22Rv1 (cell line): ENCODE data around the gene NLRP12.

Experiments
- H3K27ac ChIP-seq: fragments of 450-650 bp; 2 replicates; pipeline ENCODE4 v1.5.1; 2017
- CTCF ChIP-seq: fragments of 450-650 bp; IDR thresholded peaks from 2 replicates; pipeline ENCODE4 v1.5.1; 2017; ENCODE audit warnings: mild to moderate bottlenecking
- ZFX ChIP-seq: fragments of 450-650 bp; IDR thresholded peaks from 2 replicates; pipeline ENCODE4 v1.6.1; 2017; ENCODE audit warnings: antibody characterized with exemption, borderline replicate concordance

The NLRP12 gene

DNA sequence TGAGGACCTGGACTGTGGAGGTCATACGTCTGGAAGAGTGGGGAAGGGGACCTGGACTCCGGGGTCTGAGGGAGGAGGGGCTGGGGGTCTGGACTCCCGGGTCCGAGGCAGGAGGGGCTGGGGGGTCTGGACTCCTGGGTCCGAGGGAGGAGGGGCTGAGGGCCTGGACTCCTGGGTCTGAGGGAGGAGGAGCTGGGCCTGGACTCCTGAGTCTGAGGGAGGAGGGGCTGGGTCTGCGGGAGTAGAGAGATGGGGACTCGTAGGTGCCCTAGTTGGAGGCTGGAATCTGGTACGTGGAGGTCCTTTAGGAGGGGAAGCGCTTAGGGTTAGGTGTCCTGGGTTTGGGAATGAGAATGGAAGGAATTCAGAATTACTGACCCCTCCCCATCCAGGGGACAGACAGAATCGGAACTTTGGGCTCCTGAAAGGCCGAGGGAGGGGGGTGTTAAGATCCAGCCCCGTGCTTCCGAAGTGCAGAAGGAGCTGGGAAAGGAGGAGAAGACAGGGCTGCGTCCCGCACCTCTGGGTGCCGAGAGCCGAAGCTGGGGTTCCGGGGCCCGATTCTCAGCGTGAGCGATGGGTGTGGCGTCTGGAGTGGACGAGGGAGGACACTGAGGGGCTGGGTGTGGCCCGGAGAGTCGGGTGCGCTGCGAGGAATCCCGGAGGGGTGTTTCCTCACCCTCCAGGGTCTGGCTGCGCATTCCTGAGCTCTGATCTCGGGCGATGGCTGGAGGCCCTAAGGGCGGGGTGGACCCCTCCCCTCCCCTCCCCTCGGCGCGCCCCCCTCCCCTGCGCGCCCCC, 44.2 kb upstream of the NLRP12 start:
- TF ChIP-seq ZFX (no peak), CTCF (no peak)
- peak overlapping the region; percentile 93 for H3K27ac ChIP-seq

DNA sequence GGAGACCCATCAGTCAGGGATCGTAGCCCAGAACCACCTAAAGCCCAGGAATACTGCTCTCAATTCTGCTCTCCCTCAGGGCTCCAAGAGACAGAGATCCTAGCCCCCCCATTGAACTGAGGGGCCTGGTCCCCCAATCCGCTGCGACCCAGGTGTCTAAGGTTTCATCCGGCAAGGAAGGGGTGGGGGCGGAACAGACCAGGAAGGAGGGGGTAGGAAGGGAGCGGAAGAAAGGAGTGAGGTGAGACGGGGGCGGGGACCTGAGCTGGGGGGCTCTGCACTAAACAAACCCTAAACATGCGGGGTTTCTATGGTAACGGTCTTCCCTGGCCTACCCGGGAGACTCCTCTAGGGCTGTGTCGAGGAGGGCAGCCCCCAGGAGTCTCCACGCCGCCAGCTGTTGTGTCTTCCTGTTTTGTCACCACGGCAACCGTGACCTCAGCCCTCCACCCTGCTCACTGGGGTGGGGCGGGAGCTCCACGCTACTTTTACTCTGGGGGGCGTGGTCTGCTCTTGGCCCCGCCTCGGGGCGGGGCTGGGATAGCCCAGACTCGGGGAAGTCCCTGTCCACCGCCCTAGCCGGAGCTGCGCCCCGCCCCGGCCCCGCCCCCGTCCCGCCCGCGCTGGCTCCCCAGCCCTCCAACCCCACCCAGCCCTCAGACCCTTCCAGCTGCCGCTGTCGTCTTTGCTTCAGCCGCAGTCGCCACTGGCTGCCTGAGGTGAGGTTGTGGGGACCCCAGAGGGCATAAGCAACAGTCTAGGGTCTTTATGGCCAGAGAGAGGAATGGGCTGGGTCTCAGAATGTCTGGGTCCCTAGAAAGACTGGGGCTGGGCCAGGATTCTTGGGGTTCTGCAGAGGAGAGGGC, 43.3 kb upstream of the NLRP12 start, which contains the start of gene MYADM:
MYADM (plus strand) TSS at position 659 of the 866 bp plus-strand sequence. CDS start 5,647 bp downstream, outside the sequence.
- peak within 1 kb of the TSS; percentile 93 for H3K27ac ChIP-seq
- TF ChIP-seq ZFX (no peak), CTCF (no peak)

GRCh38 chr19:53866865-53867224, 42.7 kb upstream of the NLRP12 start:
- TF ChIP-seq CTCF: no peak
- peak overlapping the region; percentile 93 for H3K27ac ChIP-seq

DNA sequence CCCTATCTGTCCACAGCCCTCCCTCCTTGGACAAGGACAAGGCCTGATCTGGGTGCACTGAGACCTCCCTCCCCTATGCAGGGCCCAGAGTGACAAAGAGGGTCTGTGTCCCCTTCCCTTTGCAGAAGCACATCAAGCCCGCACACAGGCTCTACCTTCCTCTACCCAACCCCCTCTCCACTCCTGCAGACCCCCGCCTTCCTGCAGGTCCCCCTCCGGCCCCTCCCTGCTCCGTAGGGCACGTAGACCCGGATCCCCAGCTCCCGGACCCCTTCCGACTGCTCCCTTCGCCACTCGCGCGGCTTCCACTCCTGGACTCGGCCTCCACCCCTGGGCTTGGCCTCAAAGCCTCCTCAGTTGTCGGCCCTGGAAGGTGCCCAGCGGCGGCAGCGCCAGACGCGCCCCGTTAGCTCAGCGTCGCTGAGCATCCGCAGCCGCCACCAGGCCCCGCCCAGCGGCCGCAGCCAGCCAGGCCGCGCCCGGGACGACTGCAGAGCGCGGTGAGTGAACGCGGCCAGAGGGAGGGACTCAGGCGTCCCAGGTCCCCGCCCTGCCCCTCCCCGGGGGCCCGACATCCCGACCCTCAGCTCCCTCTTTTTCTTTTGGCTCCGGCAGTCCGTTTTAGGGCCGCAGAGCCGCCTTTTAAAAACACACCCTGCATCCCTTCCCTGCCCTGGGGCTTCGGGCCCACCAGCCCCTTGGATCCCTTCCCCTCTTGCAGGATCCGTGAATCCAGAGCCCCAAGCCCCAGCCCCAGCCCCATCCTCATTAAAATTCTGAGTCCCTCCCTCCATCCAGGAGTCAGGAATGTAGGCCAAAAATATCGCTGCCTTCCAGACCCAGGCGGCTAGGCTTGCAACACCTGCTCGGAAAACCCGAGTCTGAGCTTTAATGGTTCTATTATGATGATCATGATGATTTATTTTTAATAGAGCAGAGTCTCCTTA, 42.1 kb upstream of the NLRP12 start:
- peak overlapping the region; percentile 93 for H3K27ac ChIP-seq
- TF ChIP-seq ZFX: no peak
- no peak for TF ChIP-seq CTCF

DNA sequence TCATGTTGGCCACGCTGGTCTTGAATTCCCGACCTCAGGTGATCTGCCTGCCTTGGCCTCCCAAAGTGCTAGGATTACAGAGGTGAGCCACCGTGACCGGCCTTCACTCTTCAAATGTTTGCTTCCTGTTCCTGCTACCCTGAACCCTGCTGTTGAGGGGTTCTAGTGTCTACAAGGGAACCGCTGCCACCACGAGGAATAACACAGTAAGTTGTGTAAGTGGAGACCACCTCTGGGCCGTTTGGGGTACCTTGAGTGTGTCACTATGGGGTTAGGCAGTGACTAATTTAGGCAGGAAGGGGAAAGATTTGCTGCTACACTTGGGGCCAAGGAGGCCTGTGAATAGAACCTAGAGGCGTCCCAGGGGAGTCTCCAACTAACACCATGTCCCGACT, 41.4 kb upstream of the NLRP12 start:
- no peak for TF ChIP-seq ZFX
- TF ChIP-seq CTCF: no peak
- H3K27ac ChIP-seq: peak overlapping the region; percentile 93

GRCh38 chr19:53864308-53864836, 40.3 kb upstream of the NLRP12 start:
- TF ChIP-seq ZFX (no peak), CTCF (no peak)
- peak overlapping the region; percentile 93 for H3K27ac ChIP-seq
